Measurements from ENCODE around the gene HDLBP.
A peak's percentile ranks its signal among the peaks of the same experiment; 100 is the strongest.
"Not testable (repeated sequence)": the region's sequence is repeated elsewhere in the genome, so short reads cannot be mapped to it uniquely, and the experiment has no call there.

HDLBP gene

DNA sequence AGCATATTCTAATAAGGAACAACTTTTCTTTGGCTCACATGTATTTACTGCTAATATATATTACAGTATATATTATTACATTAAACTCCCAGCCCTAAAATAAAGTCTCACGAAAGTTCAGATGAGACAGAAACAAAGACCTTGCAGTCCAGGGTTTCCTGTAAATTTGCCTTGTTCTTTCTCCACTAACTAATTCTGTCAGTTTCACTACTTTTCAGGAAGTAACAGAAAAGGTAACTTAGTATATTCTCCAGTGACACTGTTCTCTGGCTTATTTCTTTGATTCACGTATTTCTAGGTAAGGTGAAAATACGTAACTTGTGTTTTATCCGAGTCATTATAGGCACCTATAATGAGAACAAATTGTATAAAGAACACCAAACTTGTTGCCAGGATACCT is 35.2 kb downstream of the HDLBP start (continued):
- TF ChIP-seq, protein P1, sequence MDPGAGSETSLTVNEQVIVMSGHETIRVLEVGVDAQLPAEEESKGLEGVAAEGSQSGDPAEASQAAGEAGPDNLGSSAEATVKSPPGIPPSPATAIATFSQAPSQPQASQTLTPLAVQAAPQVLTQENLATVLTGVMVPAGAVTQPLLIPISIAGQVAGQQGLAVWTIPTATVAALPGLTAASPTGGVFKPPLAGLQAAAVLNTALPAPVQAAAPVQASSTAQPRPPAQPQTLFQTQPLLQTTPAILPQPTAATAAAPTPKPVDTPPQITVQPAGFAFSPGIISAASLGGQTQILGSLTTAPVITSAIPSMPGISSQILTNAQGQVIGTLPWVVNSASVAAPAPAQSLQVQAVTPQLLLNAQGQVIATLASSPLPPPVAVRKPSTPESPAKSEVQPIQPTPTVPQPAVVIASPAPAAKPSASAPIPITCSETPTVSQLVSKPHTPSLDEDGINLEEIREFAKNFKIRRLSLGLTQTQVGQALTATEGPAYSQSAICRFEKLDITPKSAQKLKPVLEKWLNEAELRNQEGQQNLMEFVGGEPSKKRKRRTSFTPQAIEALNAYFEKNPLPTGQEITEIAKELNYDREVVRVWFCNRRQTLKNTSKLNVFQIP (CRISPR knock-in tag; IDR thresholded peaks at IDR 0.05; ENCODE audit: borderline replicate concordance, low read depth): no peak

DNA sequence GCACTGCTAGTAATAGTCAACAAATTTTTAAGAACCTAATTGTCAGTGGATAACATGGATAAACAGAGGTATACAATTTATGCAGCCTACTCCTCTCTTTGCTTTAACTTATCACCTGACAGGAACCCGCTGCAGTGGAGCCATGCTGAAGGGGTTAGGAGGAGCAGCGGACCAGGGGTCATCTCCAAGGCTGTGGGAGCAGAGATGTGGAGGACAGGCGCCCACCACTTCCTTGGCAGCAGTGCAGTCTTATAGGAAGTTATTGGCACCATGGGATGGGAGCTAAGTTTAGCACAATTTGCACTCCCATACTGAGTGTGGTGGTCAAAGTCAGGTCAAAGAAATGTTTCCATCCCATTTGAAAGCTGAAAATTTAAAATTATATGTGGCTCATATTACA is 35.6 kb downstream of the HDLBP start:
- no peak for ATAC-seq
- TF ChIP-seq OSR1 (CRISPR knock-in tag; IDR thresholded peaks at IDR 0.05) (no peak), BACH2 (CRISPR knock-in tag; IDR thresholded peaks at IDR 0.05; ENCODE audit: borderline replicate concordance) (no peak), ZNF565 (CRISPR knock-in tag; conservative IDR thresholded peaks at IDR 0.05; ENCODE audit: low read depth) (no peak), RARB (CRISPR knock-in tag; IDR thresholded peaks at IDR 0.05) (no peak), TCF4 (CRISPR knock-in tag; IDR thresholded peaks at IDR 0.05; ENCODE audit: borderline replicate concordance) (no peak), TOX (CRISPR knock-in tag; IDR thresholded peaks at IDR 0.05; ENCODE audit: borderline replicate concordance) (no peak), ZNF70 (CRISPR knock-in tag; IDR thresholded peaks at IDR 0.05) (no peak), ISL1 (CRISPR knock-in tag; IDR thresholded peaks at IDR 0.05) (no peak), ESRRG (CRISPR knock-in tag; IDR thresholded peaks at IDR 0.05) (no peak), ARNTL (CRISPR knock-in tag; IDR thresholded peaks at IDR 0.05; ENCODE audit: borderline replicate concordance, low read depth) (no peak), ZNF8 (CRISPR knock-in tag; IDR thresholded peaks at IDR 0.05) (no peak), CSDC2 (CRISPR knock-in tag; IDR thresholded peaks at IDR 0.05) (no peak), ZFP3 (CRISPR knock-in tag; IDR thresholded peaks at IDR 0.05) (no peak), GLIS3 (CRISPR knock-in tag; IDR thresholded peaks at IDR 0.05) (no peak), ZC3H10 (CRISPR knock-in tag; IDR thresholded peaks at IDR 0.05) (no peak), ZFP30 (CRISPR knock-in tag; IDR thresholded peaks at IDR 0.05) (no peak)
- TF ChIP-seq, protein P2, sequence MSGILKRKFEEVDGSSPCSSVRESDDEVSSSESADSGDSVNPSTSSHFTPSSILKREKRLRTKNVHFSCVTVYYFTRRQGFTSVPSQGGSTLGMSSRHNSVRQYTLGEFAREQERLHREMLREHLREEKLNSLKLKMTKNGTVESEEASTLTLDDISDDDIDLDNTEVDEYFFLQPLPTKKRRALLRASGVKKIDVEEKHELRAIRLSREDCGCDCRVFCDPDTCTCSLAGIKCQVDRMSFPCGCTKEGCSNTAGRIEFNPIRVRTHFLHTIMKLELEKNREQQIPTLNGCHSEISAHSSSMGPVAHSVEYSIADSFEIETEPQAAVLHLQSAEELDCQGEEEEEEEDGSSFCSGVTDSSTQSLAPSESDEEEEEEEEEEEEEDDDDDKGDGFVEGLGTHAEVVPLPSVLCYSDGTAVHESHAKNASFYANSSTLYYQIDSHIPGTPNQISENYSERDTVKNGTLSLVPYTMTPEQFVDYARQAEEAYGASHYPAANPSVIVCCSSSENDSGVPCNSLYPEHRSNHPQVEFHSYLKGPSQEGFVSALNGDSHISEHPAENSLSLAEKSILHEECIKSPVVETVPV (CRISPR knock-in tag; IDR thresholded peaks at IDR 0.05): no peak
- TF ChIP-seq, protein P3, sequence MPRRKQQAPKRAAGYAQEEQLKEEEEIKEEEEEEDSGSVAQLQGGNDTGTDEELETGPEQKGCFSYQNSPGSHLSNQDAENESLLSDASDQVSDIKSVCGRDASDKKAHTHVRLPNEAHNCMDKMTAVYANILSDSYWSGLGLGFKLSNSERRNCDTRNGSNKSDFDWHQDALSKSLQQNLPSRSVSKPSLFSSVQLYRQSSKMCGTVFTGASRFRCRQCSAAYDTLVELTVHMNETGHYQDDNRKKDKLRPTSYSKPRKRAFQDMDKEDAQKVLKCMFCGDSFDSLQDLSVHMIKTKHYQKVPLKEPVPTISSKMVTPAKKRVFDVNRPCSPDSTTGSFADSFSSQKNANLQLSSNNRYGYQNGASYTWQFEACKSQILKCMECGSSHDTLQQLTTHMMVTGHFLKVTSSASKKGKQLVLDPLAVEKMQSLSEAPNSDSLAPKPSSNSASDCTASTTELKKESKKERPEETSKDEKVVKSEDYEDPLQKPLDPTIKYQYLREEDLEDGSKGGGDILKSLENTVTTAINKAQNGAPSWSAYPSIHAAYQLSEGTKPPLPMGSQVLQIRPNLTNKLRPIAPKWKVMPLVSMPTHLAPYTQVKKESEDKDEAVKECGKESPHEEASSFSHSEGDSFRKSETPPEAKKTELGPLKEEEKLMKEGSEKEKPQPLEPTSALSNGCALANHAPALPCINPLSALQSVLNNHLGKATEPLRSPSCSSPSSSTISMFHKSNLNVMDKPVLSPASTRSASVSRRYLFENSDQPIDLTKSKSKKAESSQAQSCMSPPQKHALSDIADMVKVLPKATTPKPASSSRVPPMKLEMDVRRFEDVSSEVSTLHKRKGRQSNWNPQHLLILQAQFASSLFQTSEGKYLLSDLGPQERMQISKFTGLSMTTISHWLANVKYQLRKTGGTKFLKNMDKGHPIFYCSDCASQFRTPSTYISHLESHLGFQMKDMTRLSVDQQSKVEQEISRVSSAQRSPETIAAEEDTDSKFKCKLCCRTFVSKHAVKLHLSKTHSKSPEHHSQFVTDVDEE (CRISPR knock-in tag; IDR thresholded peaks at IDR 0.05): no peak
- TF ChIP-seq, protein P4, sequence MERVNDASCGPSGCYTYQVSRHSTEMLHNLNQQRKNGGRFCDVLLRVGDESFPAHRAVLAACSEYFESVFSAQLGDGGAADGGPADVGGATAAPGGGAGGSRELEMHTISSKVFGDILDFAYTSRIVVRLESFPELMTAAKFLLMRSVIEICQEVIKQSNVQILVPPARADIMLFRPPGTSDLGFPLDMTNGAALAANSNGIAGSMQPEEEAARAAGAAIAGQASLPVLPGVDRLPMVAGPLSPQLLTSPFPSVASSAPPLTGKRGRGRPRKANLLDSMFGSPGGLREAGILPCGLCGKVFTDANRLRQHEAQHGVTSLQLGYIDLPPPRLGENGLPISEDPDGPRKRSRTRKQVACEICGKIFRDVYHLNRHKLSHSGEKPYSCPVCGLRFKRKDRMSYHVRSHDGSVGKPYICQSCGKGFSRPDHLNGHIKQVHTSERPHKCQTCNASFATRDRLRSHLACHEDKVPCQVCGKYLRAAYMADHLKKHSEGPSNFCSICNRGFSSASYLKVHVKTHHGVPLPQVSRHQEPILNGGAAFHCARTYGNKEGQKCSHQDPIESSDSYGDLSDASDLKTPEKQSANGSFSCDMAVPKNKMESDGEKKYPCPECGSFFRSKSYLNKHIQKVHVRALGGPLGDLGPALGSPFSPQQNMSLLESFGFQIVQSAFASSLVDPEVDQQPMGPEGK (CRISPR knock-in tag; IDR thresholded peaks at IDR 0.05; ENCODE audit: borderline replicate concordance): no peak
- TF ChIP-seq, protein P1 (CRISPR knock-in tag; IDR thresholded peaks at IDR 0.05; ENCODE audit: borderline replicate concordance, low read depth): no peak

DNA sequence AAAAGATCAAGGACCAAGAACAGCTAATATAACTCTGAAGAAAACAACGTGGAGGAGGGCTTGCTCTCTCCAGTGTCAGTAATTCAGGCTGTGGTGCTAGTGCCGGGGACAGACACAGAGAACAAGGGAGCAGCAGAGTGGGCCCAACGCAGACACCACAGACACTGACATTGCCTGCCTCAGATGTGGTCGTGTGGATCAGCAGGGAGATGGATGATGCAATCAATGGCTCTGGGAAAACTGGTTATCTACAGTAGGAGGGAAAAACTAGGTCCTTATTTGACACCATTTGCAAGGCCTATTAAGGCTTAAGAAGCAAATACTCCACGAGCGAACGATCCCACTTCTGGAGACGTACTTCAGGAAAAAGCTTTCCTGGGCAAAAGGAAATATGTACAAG is 36.1 kb downstream of the HDLBP start:
- no peak for TF ChIP-seq TCF4 (CRISPR knock-in tag; IDR thresholded peaks at IDR 0.05; ENCODE audit: borderline replicate concordance)
- 0 out of 3 replicates have a peak, but pooled peaks have one; percentile 21 for ATAC-seq

DNA sequence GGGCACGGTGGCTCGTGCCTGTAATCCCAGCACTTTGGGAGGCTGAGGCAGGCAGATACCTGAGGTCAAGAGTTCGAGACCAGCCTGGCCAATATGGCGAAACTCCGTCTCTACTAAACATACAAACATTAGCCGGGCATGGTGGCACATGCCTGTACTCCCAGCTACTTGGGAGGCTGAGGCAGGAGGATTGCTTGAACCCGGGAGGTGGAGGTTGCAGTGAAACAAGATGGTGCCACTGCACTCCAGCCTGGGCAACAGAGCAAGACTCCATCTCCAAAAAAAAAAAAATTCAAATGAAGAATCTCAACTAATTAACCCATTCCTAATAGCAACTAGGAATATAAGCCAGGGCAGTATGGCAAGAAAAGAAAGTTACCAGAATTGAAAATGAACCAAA is 37.2 kb downstream of the HDLBP start:
- not testable (repeated sequence) for ATAC-seq
